Progenitor cell of endocrine pancreas (in vitro differentiated cells): ENCODE results near the gene POLR3H. TPM values are rescaled to one million over a fixed set of nuclear protein-coding genes. Genes with fewer than 3 reads are reported as not detected.
A peak's percentile ranks its signal among the peaks of the same experiment; 100 is the strongest.

Experiments used
- DNase-seq: peaks from one replicate; pipeline ENCODE4 v3.0.0; 2021; ENCODE audit warnings: low spot score; ENCODE audit not compliant: unreplicated experiment
- H3K27ac Mint-ChIP-seq: 2 replicates; pipeline ENCODE4 v1.8.0; 2021; ENCODE audit warnings: mild to moderate bottlenecking, moderate library complexity, mixed read lengths
- H3K27me3 Mint-ChIP-seq: 2 replicates; pipeline ENCODE4 v1.8.0; 2021; ENCODE audit warnings: mixed read lengths
- H3K36me3 Mint-ChIP-seq: 2 replicates; pipeline ENCODE4 v1.8.0; 2022; ENCODE audit warnings: mixed read lengths; ENCODE audit not compliant: insufficient read depth
- H3K4me1 Mint-ChIP-seq: 2 replicates; pipeline ENCODE4 v1.8.0; 2021; ENCODE audit warnings: low read depth, mixed read lengths
- H3K4me3 Mint-ChIP-seq: 2 replicates; pipeline ENCODE4 v1.8.0; 2021; ENCODE audit warnings: low read depth, mild to moderate bottlenecking, moderate library complexity, mixed read lengths
- H3K9me3 Mint-ChIP-seq: 2 replicates; pipeline ENCODE4 v1.8.0; 2021; ENCODE audit warnings: low read depth, mixed read lengths
- CTCF ChIP-seq: fragments of 200-600 bp; sonication (generic); IDR thresholded peaks from one replicate; pipeline ENCODE4 v1.5.0; 2021; ENCODE audit warnings: antibody characterized with exemption, mild to moderate bottlenecking; ENCODE audit not compliant: unreplicated experiment
- total RNA-seq: library from RNA; stranded (reverse); gene quantifications from 2 replicates; pipeline ENCODE4 v1.2.1, GENCODE V29; 2021

The POLR3H gene
- total RNA-seq, 1 donor from 2014 or later: 44.1 TPM

DNA sequence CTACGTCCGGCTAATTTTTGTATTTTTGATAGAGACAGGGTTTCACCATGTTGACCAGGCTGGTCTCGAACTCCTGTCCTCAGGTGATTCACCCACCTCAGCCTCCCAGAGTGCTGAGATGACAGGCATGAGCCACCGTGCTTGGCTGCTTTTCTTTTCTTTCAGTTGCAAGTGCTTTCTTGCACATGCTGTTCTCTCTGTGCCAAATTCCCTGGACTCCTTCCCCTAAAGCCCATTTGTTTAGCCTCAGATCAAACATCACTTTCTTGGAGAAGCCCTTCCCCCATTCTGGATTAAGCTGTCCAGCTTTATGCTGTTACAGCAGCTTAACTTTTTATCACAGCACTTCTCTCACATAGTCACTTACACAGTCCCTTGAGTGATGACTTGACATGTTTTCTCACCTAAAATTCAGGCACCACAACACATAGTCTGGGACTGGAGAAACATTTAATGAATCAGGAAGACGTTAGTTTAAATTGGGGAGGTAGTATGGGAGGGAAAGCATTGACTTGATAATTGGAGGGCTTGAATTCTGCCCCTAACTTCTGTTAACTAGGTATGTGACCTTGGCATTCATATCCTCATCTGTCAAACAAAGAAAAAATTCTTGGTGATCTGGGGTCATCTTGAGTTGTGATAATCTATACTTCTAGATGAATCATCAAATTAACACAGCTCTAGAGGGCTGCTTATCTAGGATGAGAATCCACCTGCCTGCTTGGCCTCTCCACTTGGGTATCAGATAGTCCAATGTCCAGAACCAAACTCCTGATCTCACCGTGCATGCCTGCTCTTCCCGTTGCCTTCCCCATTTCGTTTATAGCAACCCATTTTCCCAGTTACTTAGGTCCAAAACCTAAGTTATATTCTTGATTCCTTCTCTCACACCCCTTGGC is 57.0 kb downstream of the POLR3H start:
- H3K4me3 Mint-ChIP-seq: no peak overlapping the region
- H3K4me1 Mint-ChIP-seq: peaks cover 8% of the 10 kb centered on the region
- no peaks in the 10 kb centered on the region for H3K27me3 Mint-ChIP-seq
- H3K27ac Mint-ChIP-seq: peak overlapping the region; percentile 21
- no peak for DNase-seq
- no peak for TF ChIP-seq CTCF
- H3K36me3 Mint-ChIP-seq: no peaks in the 10 kb centered on the region
- H3K9me3 Mint-ChIP-seq: no peaks in the 10 kb centered on the region

DNA sequence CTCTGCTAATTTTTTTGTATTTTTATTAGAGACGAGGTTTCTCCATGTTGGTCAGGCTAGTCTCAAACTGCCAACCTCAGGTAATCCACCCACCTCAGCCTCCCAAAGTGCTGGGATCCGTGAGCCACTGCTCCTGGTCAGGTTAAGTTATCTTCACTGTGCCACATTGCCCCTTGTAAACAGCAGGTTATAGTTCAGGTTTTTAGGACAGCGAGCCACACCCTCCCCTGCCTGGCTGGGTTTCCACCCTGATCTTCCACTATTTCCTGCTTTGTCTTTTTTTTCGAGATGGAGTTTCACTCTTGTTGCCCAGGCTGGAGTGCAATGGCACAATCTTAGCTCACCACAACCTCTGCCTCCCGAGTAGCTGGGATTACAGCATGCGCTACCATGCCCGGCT is 59.2 kb downstream of the POLR3H start:
- no peaks in the 10 kb centered on the region for H3K9me3 Mint-ChIP-seq
- peaks cover 5% of the 10 kb centered on the region for H3K4me1 Mint-ChIP-seq
- DNase-seq: no peak
- TF ChIP-seq CTCF: no peak
- no peak overlapping the region for H3K27ac Mint-ChIP-seq
- no peaks in the 10 kb centered on the region for H3K36me3 Mint-ChIP-seq
- no peak overlapping the region for H3K4me3 Mint-ChIP-seq
- H3K27me3 Mint-ChIP-seq: no peaks in the 10 kb centered on the region

- H3K4me3 Mint-ChIP-seq: no peak overlapping the region
- H3K27me3 Mint-ChIP-seq: no peaks in the 10 kb centered on the region
- no peak for DNase-seq
- peak overlapping the region; percentile 72 for H3K27ac Mint-ChIP-seq
- H3K4me1 Mint-ChIP-seq: peaks cover 3% of the 10 kb centered on the region
- no peaks in the 10 kb centered on the region for H3K9me3 Mint-ChIP-seq
- no peak for TF ChIP-seq CTCF
- H3K36me3 Mint-ChIP-seq: no peaks in the 10 kb centered on the region
Observed at GRCh38 chr22:41482319-41482935, 61.8 kb downstream of the POLR3H start.

GRCh38 chr22:41481925-41482318 is 62.3 kb downstream of the POLR3H start:
- no peak for DNase-seq
- H3K9me3 Mint-ChIP-seq: no peaks in the 10 kb centered on the region
- no peaks in the 10 kb centered on the region for H3K36me3 Mint-ChIP-seq
- TF ChIP-seq CTCF: no peak
- no peak overlapping the region for H3K27ac Mint-ChIP-seq
- H3K4me3 Mint-ChIP-seq: no peak overlapping the region
- no peaks in the 10 kb centered on the region for H3K4me1 Mint-ChIP-seq
- no peaks in the 10 kb centered on the region for H3K27me3 Mint-ChIP-seq

DNA sequence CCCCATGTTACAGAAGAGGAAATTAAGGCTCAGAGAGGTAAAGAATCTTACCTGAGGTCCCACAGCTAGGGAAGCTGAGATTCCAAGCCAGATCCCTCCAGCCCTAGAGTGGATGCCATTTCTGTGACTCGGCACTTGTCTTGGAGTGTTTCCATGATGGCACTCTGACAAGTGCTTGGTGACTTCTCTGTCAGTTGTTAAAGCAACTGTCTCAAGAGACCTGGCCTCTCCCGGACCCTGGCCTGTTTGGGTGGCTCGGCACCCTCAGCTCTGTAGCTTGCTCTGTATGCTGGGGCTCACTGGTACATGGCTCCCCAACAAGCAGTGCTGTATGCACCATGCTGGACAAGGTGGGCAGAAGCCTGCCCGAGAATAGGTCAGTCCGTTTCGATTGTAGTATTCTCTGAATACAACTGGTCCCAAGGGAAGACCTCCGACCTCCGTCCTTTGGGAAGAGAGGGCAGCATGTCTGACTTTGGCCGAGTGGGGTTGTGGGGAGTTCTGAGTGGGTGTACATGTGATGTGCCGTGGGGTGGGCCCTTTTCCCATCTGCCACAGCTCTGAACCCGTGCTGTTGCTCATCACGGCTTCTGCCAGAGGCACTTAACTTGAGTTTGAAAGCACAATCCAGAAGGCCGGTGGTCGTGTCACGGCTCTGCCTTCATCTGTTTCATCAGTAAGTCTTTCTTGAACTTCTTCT is 63.0 kb downstream of the POLR3H start:
- no peak overlapping the region for H3K27ac Mint-ChIP-seq
- no peaks in the 10 kb centered on the region for H3K36me3 Mint-ChIP-seq
- no peaks in the 10 kb centered on the region for H3K27me3 Mint-ChIP-seq
- TF ChIP-seq CTCF: no peak
- no peak overlapping the region for H3K4me3 Mint-ChIP-seq
- no peak for DNase-seq
- H3K4me1 Mint-ChIP-seq: no peaks in the 10 kb centered on the region
- H3K9me3 Mint-ChIP-seq: no peaks in the 10 kb centered on the region
